A549 (cell line): ENCODE measurements around the gene DZANK1.

Source experiments
- PHF8 ChIP-seq: fragments of 200-600 bp; sonication (generic); IDR thresholded peaks from 2 replicates; pipeline ENCODE4 v1.6.1; 2016; ENCODE audit warnings: low read depth, mild to moderate bottlenecking, antibody characterized with exemption, moderate library complexity, borderline replicate concordance
- POLR2A ChIP-seq: IDR thresholded peaks from 2 replicates; pipeline ENCODE4 v1.6.1; 2012; ENCODE audit warnings: mild to moderate bottlenecking, low read length
- TF ChIP-seq, protein P1 (sequence below): fragments of >200 bp; sonication (Bioruptor Twin); formaldehyde crosslinking; IDR thresholded peaks from 3 replicates; pipeline ENCODE4 v1.5.1; 2016

DNA sequence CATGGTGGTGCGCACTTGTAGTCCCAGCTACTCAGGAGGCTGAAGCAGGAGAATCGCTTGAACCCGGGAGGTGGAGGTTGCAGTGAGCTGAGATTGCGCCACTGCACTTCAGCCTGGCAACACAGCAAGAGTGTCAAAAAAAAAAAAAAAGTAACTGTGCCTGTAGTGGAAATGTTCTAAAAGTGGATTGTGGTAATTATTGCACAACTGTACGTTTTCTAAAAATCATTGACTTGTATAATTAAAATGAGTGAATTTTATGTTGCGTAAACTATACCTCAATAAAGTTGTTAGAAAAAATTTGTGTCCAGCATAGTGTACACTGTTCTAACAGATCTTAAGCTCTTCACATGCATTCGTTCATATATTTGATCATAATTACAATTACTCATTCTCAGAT lies 46.4 kb upstream of the DZANK1 start:
- TF ChIP-seq POLR2A, result no peak
- TF ChIP-seq, protein P1, sequence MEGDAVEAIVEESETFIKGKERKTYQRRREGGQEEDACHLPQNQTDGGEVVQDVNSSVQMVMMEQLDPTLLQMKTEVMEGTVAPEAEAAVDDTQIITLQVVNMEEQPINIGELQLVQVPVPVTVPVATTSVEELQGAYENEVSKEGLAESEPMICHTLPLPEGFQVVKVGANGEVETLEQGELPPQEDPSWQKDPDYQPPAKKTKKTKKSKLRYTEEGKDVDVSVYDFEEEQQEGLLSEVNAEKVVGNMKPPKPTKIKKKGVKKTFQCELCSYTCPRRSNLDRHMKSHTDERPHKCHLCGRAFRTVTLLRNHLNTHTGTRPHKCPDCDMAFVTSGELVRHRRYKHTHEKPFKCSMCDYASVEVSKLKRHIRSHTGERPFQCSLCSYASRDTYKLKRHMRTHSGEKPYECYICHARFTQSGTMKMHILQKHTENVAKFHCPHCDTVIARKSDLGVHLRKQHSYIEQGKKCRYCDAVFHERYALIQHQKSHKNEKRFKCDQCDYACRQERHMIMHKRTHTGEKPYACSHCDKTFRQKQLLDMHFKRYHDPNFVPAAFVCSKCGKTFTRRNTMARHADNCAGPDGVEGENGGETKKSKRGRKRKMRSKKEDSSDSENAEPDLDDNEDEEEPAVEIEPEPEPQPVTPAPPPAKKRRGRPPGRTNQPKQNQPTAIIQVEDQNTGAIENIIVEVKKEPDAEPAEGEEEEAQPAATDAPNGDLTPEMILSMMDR, result no peak
- TF ChIP-seq PHF8, result no peak
